ENCODE data around the gene LAMA1.

The LAMA1 gene

GRCh38 chr18:6994056-6994770 lies 123.4 kb downstream of the LAMA1 start:
- DNase-seq (no peak), ATAC-seq (no peak)

GRCh38 chr18:6992761-6993160 lies 124.8 kb downstream of the LAMA1 start:
- ATAC-seq (no peak), DNase-seq (no peak)

DNA sequence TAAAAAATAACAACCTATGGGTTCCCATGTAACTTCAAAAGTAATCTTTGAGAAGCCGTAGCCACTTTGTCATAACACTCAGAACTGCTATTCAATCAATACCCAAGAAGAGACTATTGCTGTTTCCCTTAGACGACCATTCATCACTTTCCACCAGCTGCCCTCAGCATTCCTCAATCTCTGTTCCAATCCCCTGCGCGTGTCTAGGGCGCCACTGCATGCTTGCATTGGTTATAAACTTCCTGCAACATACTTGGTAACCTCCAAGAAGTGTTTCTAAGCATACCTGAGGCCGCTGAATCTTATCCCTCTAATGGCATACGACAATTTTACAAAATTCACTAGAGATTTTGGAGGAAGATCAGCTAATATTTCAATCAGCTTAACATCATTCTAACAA lies 134.2 kb downstream of the LAMA1 start:
- ATAC-seq (no peak), DNase-seq (no peak)

DNA sequence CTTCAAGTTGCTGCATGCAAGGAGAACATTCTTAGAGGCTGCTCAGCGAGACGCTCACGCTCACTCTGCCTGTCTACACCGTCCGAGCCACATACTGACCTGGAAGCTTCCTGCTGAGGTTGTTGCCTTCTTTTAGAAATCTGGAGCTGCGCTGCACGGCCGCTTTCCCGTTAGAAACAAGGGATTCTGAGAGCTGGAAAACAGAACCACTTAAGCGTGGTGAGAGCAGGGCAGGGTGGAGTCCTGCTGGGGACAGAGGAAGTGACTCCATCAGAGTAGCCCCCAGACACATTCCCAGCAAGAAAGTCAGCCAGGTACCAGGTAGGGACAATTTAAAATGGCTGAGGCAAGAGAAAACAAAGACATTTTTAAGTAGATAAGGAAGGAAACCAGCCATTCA lies 135.2 kb downstream of the LAMA1 start:
- no peak for ATAC-seq
- DNase-seq: no peak

DNA sequence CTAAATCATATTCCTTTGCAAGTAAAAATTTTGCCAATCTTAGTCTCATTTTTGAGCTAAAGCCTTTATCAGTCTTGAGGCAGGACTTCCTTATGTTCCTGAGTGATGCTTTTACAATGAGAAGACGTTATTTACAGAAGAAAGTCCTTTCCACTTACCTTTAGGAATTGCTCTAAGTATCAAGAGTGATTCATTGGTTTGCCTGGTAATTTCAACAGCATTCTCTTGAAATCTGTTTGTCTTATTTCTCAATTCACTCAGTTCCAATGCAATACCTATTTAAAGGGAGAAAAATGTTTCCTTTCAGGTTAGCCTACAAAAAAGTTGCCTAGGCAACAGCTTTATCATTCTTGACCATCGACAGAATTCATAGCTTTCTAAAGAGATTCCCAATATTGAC lies 137.2 kb downstream of the LAMA1 start:
- ATAC-seq (no peak), DNase-seq (no peak)

DNA sequence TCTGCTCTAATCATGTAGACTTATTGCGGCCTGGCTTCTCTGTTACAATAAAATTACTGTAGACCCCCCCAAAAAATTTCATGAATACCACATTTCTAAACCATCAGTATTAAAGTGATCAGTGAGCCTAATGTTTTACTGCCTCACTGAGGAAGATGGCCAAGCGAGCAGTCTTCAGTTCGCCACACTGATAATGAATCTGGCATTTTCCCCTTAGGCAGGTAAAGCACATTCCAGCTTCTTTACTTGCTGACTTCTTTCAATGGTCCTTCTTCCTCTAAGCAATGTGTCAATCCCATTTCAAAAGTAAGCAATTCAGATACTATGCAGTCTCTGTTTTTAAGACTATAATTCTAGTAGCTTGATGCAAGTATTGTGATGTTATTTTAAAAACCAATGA lies 137.6 kb downstream of the LAMA1 start:
- DNase-seq (no peak), ATAC-seq (no peak)

GRCh38 chr18:6976935-6977334 lies 140.7 kb downstream of the LAMA1 start:
- no peak for ATAC-seq

DNA sequence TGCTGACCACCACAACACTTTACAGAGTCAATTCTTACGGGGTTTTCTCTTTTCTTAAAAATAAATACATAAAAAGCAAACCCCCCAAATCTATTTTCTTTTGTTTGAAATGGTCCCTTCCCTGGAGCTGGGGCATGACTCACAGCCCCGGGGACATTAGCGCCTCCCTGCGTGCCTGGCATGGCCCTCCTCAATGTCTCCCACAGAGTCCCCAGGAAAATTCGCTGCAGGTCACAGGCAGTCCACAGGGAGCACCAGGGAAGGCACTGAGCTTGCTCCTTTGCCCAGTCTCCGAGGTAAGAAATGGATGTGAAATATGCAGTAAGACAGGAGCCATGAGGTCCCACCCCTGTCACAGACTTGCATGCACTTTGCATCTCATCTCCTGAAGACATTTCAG lies 142.5 kb downstream of the LAMA1 start:
- DNase-seq (no peak), ATAC-seq (no peak)

More at GRCh38 chr18:6976935-6977334, 140.7 kb downstream of the LAMA1 start:
- no peak for DNase-seq

- ATAC-seq (no peak), DNase-seq (no peak)
These were observed 145.6 kb downstream of the LAMA1 start for GRCh38 chr18:6971823-6972478.

DNA sequence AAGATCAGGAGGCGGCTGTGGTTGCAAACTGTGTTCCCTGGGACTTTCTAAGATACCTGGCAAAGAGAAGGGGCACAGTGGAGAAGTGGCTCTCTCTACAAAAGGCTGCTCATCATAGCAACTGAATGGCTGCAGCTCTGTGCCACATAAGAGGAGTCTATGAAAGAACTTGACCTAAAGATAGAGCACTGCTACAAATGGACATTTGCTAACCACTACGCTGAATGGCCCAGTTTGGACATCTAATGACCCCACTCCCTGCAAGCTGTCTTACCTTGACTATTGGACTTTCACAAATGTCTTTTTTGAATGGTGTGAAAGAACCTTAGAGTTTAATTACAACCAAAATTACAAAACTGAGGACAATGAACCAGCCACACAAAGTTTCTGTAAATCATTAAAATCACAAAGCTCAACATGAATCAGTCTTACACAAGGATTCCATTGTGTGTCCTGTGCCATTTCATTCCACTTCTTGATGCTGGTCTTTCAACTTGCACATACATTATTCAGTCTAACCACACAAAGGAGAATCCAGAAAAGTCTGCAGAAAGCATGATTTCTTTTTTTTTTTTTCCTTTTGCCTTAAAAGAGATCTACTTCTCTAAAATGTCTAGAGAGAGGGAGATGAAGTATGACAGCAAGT lies 154.0 kb downstream of the LAMA1 start:
- ATAC-seq (no peak), DNase-seq (no peak)

DNA sequence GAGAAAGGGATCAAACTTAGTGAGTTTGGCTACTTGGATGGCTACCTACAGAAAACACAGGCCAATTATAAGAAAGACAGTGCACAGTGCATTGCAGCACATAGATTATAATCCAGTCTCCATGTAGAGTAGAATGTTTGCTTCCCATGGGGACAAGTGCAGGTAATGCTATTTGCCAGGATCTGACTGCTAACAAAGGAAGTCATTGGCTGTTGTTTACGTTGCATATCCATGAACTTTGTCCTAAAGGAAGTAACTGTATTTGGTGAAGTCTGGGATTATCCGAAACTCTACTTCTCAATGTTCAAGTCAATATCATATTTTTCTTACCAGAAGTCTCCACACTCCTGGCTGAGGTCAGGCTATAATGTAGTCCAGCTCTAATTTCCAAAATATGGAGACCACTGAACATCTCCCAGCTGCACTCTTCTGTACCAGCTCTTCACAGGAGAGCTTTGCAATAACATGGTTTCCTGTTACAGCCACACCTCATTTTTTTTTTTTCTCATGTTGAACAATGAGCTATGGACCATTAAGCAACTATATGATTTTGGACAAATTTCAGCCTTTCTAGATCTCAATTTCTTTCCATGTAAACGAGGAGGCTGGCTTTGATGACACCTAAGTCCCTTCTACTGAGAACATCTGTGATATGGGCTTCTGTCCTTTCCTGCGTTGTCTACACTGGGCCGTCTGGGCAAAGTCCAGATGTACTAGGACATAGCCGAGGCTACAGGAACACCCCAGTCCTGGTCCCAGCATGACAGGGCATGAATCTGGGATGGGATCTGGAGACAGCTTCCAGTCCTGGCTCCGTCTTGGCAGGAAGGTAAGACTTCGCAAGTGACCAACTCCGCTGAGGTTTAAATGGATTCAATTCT lies 154.8 kb downstream of the LAMA1 start:
- no peak for ATAC-seq
- DNase-seq: no peak

DNA sequence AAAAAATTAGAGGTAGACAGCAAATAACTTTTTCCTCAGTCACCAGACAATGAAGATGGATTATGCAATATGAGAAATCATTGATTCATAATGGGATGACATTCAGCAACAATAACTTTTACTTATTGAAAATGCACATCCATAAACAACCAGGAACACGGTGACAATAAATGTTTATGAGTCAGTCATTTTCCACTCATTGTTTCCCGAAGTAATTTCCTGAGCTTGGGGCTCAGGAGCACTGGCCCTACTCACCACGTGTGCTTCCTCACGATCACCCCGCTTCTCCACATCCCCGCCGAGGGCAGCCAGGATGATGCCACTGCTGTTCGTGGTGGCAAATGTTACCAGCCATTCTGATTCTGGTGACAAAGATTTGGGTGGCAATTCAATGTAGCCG lies 156.3 kb downstream of the LAMA1 start:
- DNase-seq: no peak
- no peak for ATAC-seq

DNA sequence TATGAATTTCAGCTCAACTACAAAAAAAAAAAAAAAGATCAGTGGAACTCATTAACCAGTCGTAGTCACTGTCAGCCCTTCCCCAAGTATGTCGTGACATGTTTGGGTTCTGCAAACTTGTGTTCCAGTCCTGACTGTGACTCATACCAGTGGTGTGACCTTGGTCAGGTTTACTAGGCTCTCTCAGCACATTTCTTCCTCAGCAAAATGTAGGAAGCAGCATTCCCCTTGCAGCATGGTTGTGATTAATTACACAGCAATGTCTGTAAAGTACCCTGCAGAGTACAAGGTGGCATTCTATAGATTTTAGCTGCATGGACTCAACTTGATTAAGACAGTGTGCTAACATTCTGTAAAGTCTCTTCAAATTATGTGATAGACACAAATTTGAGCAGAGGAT lies 156.9 kb downstream of the LAMA1 start:
- no peak for DNase-seq
- ATAC-seq: no peak

GRCh38 chr18:6960124-6960523 lies 157.5 kb downstream of the LAMA1 start:
- ATAC-seq: no peak
- DNase-seq: no peak

DNA sequence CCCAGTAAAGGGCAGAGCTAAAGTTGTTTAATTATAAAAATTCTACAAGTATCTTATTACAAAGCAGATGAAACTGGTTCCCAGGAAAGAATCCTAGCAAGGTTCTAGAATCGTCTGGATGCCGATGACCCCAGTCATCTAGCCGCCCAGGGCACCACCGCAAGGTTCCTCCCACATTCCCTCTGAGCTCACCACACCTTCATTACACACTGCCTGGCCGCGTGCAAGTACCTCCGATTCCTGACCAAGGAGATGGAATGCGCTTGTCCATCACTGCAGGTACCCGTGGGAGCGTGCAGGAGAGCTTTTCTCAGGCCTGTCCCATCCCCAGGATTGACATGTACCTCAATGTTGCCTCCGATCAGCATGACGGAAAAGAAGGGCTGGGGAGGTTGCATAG lies 158.5 kb downstream of the LAMA1 start:
- DNase-seq (no peak), ATAC-seq (no peak)

- DNase-seq (no peak), ATAC-seq (no peak)
These were observed 160.6 kb downstream of the LAMA1 start for GRCh38 chr18:6956999-6957398.

DNA sequence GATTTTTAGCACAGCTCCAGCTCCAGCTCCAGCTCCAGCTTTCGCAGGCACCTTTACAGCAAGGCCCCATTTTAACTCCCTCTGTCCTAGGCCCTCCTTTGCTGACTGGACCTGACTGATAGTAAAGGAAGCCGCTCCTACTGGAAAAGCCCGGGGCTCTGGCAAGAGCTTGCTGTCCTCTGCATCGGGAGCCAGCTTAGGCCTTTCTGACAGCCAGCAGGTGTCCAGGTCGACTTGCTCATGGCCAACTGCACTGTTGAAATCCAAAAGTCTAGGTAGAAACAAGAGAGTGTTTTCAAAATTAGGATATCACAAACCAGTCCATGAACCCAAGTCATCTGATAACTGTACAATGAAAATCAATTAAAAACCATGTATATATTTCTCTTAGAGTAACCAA lies 161.1 kb downstream of the LAMA1 start:
- ATAC-seq (no peak), DNase-seq (no peak)

- no peak for ATAC-seq
- DNase-seq: no peak
These were observed 162.3 kb downstream of the LAMA1 start for GRCh38 chr18:6955304-6955703.

GRCh38 chr18:6954501-6954900 lies 163.1 kb downstream of the LAMA1 start:
- no peak for DNase-seq
- ATAC-seq: no peak

GRCh38 chr18:6951336-6952090 lies 166.1 kb downstream of the LAMA1 start:
- ATAC-seq (no peak), DNase-seq (no peak)

GRCh38 chr18:6950641-6951040 lies 167.0 kb downstream of the LAMA1 start:
- ATAC-seq (no peak), DNase-seq (no peak)

All from stimulated activated naive CD8-positive, alpha-beta T cell treated with anti-CD3 and anti-CD28 coated beads, Interleukin-15, Interleukin-2, amounts not matched to agents 100 U/mL and 50 U/mL, for 24 hours (primary cell).